Neural crest cell (in vitro differentiated cells): ENCODE measurements around the gene SLC17A7. TPM values are rescaled to one million over a fixed set of nuclear protein-coding genes. Genes with fewer than 3 reads are reported as not detected.
"Not testable (repeated sequence)": the region's sequence is repeated elsewhere in the genome, so short reads cannot be mapped to it uniquely, and the experiment has no call there.

Experiments
- DNase-seq: peaks from one replicate; pipeline ENCODE4 v3.0.0; 2021; ENCODE audit warnings: low read depth, mixed read lengths, low spot score
- H3K27ac Mint-ChIP-seq: one replicate; pipeline ENCODE4 v1.8.0; 2021; ENCODE audit warnings: mild to moderate bottlenecking, mixed read lengths; ENCODE audit not compliant: unreplicated experiment
- H3K27me3 Mint-ChIP-seq: 2 replicates; pipeline ENCODE4 v1.8.0; 2021; ENCODE audit warnings: low read depth, mild to moderate bottlenecking, mixed read lengths
- H3K36me3 Mint-ChIP-seq: 2 replicates; pipeline ENCODE4 v1.8.0; 2021; ENCODE audit warnings: low read depth, mild to moderate bottlenecking, mixed read lengths
- H3K4me1 Mint-ChIP-seq: 2 replicates; pipeline ENCODE4 v1.8.0; 2021; ENCODE audit warnings: mixed read lengths
- H3K4me3 Mint-ChIP-seq: one replicate; pipeline ENCODE4 v1.8.0; 2021; ENCODE audit warnings: mild to moderate bottlenecking, mixed read lengths
- H3K9me3 Mint-ChIP-seq: 2 replicates; pipeline ENCODE4 v1.8.0; 2021; ENCODE audit warnings: mixed read lengths
- total RNA-seq: library from RNA; stranded (reverse); gene quantifications from 2 replicates; pipeline ENCODE4 v1.2.1, GENCODE V29; 2021
- TF ChIP-seq, protein P1 (sequence below): fragments of 200-600 bp; sonication (generic); conservative IDR thresholded peaks from 2 replicates; pipeline ENCODE4 v1.5.0; 2021; ENCODE audit warnings: antibody characterized with exemption, mild to moderate bottlenecking

The SLC17A7 gene
- total RNA-seq, 1 donor from 2014 or later, result 0.23 TPM

- no peak for DNase-seq
- H3K4me1 Mint-ChIP-seq, result peaks cover 9% of the 10 kb centered on the region
- H3K27ac Mint-ChIP-seq, result no peak overlapping the region
- H3K4me3 Mint-ChIP-seq, result no peak overlapping the region
- peaks cover 14% of the 10 kb centered on the region for H3K27me3 Mint-ChIP-seq
- no peaks in the 10 kb centered on the region for H3K36me3 Mint-ChIP-seq
- no peaks in the 10 kb centered on the region for H3K9me3 Mint-ChIP-seq
- TF ChIP-seq, protein P1, sequence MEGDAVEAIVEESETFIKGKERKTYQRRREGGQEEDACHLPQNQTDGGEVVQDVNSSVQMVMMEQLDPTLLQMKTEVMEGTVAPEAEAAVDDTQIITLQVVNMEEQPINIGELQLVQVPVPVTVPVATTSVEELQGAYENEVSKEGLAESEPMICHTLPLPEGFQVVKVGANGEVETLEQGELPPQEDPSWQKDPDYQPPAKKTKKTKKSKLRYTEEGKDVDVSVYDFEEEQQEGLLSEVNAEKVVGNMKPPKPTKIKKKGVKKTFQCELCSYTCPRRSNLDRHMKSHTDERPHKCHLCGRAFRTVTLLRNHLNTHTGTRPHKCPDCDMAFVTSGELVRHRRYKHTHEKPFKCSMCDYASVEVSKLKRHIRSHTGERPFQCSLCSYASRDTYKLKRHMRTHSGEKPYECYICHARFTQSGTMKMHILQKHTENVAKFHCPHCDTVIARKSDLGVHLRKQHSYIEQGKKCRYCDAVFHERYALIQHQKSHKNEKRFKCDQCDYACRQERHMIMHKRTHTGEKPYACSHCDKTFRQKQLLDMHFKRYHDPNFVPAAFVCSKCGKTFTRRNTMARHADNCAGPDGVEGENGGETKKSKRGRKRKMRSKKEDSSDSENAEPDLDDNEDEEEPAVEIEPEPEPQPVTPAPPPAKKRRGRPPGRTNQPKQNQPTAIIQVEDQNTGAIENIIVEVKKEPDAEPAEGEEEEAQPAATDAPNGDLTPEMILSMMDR, result no peak
These were observed 38.8 kb upstream of the SLC17A7 start for GRCh38 chr19:49479975-49480628.

DNA sequence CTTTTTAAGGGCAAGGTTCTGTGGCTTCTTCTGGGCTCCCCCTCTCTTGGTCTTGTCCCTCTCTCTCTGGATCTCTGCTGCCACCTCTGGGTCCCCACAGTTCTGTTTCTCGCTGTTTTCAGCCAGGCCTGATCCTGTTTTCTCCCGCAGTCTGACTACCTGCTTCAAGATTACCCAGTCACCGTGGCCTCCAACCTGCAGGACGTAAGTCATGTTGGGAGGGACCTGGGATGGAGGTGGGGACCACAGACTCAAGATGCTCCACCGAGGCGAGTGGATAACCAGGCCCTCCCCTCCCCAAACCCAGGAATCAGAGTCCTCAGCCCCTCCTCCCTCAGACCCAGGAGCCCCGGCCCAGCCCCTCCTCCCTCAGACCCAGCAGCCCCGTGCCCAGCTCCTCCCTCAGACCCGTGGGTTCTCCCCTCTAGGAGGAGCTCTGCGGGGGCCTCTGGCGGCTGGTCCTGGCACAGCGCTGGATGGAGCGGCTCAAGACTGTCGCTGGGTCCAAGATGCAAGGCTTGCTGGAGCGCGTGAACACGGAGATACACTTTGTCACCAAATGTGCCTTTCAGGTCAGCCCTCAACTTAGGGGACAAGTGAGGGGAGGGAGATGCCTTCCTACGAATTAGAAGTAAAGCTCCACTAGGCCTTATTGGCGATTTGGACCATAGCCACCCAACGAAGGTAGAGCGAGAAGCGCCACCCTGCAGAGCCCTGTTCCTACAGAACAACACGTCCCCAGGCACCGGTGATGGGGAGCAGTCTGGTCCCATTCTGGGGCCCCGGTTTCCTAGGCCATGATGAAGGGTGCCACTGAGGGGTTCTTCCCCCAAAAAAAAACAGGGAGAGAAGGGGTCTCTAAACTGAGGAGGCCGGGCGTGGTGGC, 34.9 kb upstream of the SLC17A7 start:
- DNase-seq, result peak; percentile 78
- no peaks in the 10 kb centered on the region for H3K36me3 Mint-ChIP-seq
- no peak overlapping the region for H3K27ac Mint-ChIP-seq
- H3K9me3 Mint-ChIP-seq, result no peaks in the 10 kb centered on the region
- peaks cover 14% of the 10 kb centered on the region for H3K4me1 Mint-ChIP-seq
- H3K4me3 Mint-ChIP-seq, result peak overlapping the region; percentile 71
- TF ChIP-seq, protein P1, result peak; percentile 67
- H3K27me3 Mint-ChIP-seq, result peaks cover 25% of the 10 kb centered on the region

DNA sequence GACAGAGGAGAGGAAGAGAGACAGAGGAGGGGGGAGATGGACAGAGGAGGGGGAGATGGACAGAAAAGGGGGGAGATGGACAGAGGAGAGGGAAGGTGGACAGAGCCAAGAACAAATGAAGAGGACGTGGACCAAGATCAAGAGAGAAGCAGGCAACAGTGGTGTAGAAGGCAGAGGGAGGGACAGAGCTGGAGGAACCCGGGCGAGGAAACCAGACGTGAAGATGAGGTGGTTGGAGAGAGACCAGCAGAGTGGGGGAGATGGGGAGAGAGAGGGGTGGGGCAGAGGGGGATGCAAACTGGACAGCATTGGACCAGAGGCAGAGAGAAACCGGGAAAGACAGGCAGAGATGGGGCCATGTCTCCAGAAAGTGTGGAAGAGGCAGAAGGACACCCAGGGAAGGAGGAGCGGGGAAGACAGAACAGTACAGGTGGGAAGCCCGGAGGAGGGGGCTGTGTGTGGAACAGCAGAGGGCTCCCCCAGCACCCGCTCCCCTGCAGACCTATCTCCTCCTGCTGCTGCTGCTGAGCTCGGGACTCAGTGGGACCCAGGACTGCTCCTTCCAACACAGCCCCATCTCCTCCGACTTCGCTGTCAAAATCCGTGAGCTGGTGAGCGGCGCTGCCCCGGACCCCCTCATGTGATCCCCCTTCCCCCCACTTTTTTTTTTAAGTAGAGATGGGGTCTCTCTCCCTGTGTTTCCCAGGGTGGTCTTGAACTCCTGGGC, 34.0 kb upstream of the SLC17A7 start:
- H3K9me3 Mint-ChIP-seq, result no peaks in the 10 kb centered on the region
- H3K4me1 Mint-ChIP-seq, result peaks cover 14% of the 10 kb centered on the region
- no peak for DNase-seq
- peaks cover 25% of the 10 kb centered on the region for H3K27me3 Mint-ChIP-seq
- H3K4me3 Mint-ChIP-seq, result no peak overlapping the region
- no peaks in the 10 kb centered on the region for H3K36me3 Mint-ChIP-seq
- TF ChIP-seq, protein P1, result no peak
- H3K27ac Mint-ChIP-seq, result no peak overlapping the region

- TF ChIP-seq, protein P1, result no peak
- peaks cover 14% of the 10 kb centered on the region for H3K4me1 Mint-ChIP-seq
- peaks cover 25% of the 10 kb centered on the region for H3K27me3 Mint-ChIP-seq
- H3K4me3 Mint-ChIP-seq, result no peak overlapping the region
- no peaks in the 10 kb centered on the region for H3K36me3 Mint-ChIP-seq
- no peak overlapping the region for H3K27ac Mint-ChIP-seq
- no peak for DNase-seq
- no peaks in the 10 kb centered on the region for H3K9me3 Mint-ChIP-seq
These were observed 33.2 kb upstream of the SLC17A7 start for GRCh38 chr19:49474542-49474924.

DNA sequence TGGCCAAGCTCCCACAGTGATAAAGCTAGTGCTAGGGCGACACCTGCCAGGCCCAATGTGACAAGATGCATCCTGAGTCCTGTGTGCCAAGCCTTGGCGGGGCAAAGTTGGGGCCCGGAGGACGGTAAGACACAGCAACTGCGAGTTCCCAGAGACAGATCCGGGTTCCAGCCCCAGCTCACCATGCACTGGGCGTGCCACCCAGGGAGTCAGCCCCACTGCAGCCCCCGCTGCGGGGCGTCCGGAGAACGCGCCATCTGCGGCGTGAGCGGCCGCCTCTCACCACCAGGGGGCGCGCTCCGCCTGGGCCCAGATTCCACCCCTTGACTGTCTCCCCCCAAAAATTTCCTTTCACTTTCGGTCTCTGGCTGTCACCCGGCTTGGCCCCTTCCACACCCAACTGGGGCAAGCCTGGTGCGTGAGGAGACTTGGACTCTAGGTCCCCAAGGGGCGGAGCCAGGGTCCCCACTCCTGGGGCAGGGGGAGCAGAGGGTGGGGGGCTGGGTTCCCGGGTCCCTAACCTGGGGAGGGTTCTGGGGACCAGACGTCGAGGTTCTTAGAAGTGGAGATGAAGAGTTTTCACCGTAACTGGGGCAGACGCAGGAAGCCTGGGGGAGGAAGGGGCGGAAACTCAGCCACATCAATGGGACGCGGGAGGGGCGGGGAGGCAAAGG, 32.7 kb upstream of the SLC17A7 start, which contains the start of gene FLT3LG:
Gene FLT3LG, plus strand, starts transcription at position 348 of the 674 bp plus-strand sequence. CDS start 425 bp downstream, outside the sequence.
- H3K36me3 Mint-ChIP-seq, result peaks cover 1% of the 10 kb centered on the region
- H3K4me1 Mint-ChIP-seq, result peaks cover 14% of the 10 kb centered on the region
- peak; percentile 61 for DNase-seq
- no peaks in the 10 kb centered on the region for H3K9me3 Mint-ChIP-seq
- TF ChIP-seq, protein P1, result peak; percentile 96
- peaks cover 25% of the 10 kb centered on the region for H3K27me3 Mint-ChIP-seq
- no peak within 1 kb of the TSS for H3K4me3 Mint-ChIP-seq
- peak within 1 kb of the TSS; percentile 71 for H3K27ac Mint-ChIP-seq

DNA sequence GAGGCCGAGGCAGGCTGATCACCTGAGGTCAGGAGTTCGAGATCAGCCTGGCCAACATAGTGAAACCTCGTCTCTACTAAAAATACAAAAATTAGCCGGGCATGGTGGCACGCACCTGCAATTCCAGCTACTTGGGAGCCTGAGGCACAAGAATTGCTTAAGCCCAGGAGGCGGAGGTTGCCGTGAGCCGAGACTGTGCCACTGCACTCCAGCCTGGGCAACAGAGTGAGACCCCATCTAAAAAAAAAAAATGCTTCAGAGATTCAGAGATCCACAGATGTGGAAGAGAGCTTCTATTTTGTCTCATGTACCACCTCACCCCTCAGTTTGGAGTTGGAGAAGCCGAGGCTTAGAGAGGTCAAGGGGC, 32.2 kb upstream of the SLC17A7 start:
- H3K4me3 Mint-ChIP-seq, H3K36me3 Mint-ChIP-seq, DNase-seq, H3K27ac Mint-ChIP-seq, H3K9me3 Mint-ChIP-seq: not testable (repeated sequence)
- Mint-ChIP-seq H3K4me1 (peaks cover 15% of the 10 kb centered on the region), H3K27me3 (peaks cover 25% of the 10 kb centered on the region)
